Measurements from ENCODE around the gene CCHCR1.

- TF ChIP-seq EZH2 (IDR thresholded peaks at IDR 0.05; ENCODE audit: low read depth) = no peak
- no peak for TF ChIP-seq CTCF (conservative IDR thresholded peaks at IDR 0.05)
These were observed 43.1 kb downstream of the CCHCR1 start, which contains the start of gene PSORS1C1 for GRCh38 chr6:31114541-31114878.

All from PC-9 (cell line).